ENCODE data around the gene JKAMP. TPM values are rescaled to one million over a fixed set of nuclear protein-coding genes. Genes with fewer than 3 reads are reported as not detected.
A peak's percentile ranks its signal among the peaks of the same experiment; 100 is the strongest.

JKAMP gene
- polyA plus RNA-seq, 1 donor (not counting 4 experiments of a cell fraction or from before 2014, with no cell fraction given), result 166 TPM

- Histone ChIP-seq H3K27me3 (ENCODE audit: control insufficient read depth, extremely low read depth, insufficient read depth, low read length) (no peaks in the 10 kb centered on the region), H3K27ac (ENCODE audit: control insufficient read depth, insufficient read depth, low read length) (no peak overlapping the region), H3K79me2 (ENCODE audit: control insufficient read depth, insufficient read depth, low read length) (no peaks in the 10 kb centered on the region), H3K4me3 (ENCODE audit: control insufficient read depth in 2 of 3, extremely low read depth in 1 of 3, insufficient read depth in 2 of 3, low read depth in 1 of 3, low read length in 3 of 3) (no peak overlapping the region), H3K4me2 (ENCODE audit: control insufficient read depth, extremely low read depth, insufficient read depth, low read depth, low read length) (no peak overlapping the region), H3K9me1 (ENCODE audit: control insufficient read depth, extremely low read depth, insufficient read depth, low read length) (no peaks in the 10 kb centered on the region), H3K9ac (ENCODE audit: control insufficient read depth, extremely low read depth, insufficient read depth, low read length) (no peak overlapping the region), H4K20me1 (ENCODE audit: control insufficient read depth, extremely low read depth, insufficient read depth, low read length) (no peaks in the 10 kb centered on the region), H3K4me1 (ENCODE audit: control insufficient read depth, extremely low read depth, insufficient read depth, low read length) (no peaks in the 10 kb centered on the region), H3K9me3 (ENCODE audit: control insufficient read depth, low read depth, low read length) (no peaks in the 10 kb centered on the region), H3K36me3 (ENCODE audit: control insufficient read depth in 2 of 2, extremely low read depth in 1 of 2, insufficient read depth in 2 of 2, low read length in 2 of 2) (peaks cover 0 to 4% of the 10 kb centered on the region in 2 experiments), H2AFZ (ENCODE audit: control insufficient read depth, low read length) (no peak overlapping the region)
- dilution Hi-C loops (cut with MboI; ENCODE audit: extremely low pct_ligation_motif_present, low sequenced_read_pairs), result no loop called here
- TF ChIP-seq CTCF (optimal IDR thresholded peaks at IDR 0.05 in 1 of 3, IDR thresholded peaks at IDR 0.05 in 1 of 3, conservative IDR thresholded peaks at IDR 0.05 in 1 of 3; ENCODE audit: extremely low read depth in 1 of 3, insufficient read depth in 2 of 3, low read length in 3 of 3) (no peak), EZH2 (IDR thresholded peaks at IDR 0.05; ENCODE audit: low read length) (no peak)
- no peak for DNase-seq (ENCODE audit: low read depth, low spot score)
- FAIRE-seq, result no peak
Measured at GRCh38 chr14:59451849-59452248, 32.5 kb upstream of the JKAMP start.

- Histone ChIP-seq H3K36me3 (ENCODE audit: control insufficient read depth in 2 of 2, extremely low read depth in 1 of 2, insufficient read depth in 2 of 2, low read length in 2 of 2) (peaks cover 5 to 8% of the 10 kb centered on the region in 2 experiments), H3K79me2 (ENCODE audit: control insufficient read depth, insufficient read depth, low read length) (no peaks in the 10 kb centered on the region), H3K4me1 (ENCODE audit: control insufficient read depth, extremely low read depth, insufficient read depth, low read length) (no peaks in the 10 kb centered on the region), H3K9me3 (ENCODE audit: control insufficient read depth, low read depth, low read length) (no peaks in the 10 kb centered on the region), H3K27me3 (ENCODE audit: control insufficient read depth, extremely low read depth, insufficient read depth, low read length) (no peaks in the 10 kb centered on the region), H3K4me2 (ENCODE audit: control insufficient read depth, extremely low read depth, insufficient read depth, low read depth, low read length) (no peak overlapping the region), H2AFZ (ENCODE audit: control insufficient read depth, low read length) (no peak overlapping the region), H3K27ac (ENCODE audit: control insufficient read depth, insufficient read depth, low read length) (no peak overlapping the region), H3K9ac (ENCODE audit: control insufficient read depth, extremely low read depth, insufficient read depth, low read length) (no peak overlapping the region), H3K4me3 (ENCODE audit: control insufficient read depth in 2 of 3, extremely low read depth in 1 of 3, insufficient read depth in 2 of 3, low read depth in 1 of 3, low read length in 3 of 3) (no peak overlapping the region), H4K20me1 (ENCODE audit: control insufficient read depth, extremely low read depth, insufficient read depth, low read length) (no peaks in the 10 kb centered on the region), H3K9me1 (ENCODE audit: control insufficient read depth, extremely low read depth, insufficient read depth, low read length) (no peaks in the 10 kb centered on the region)
- no peak for TF ChIP-seq EZH2 (IDR thresholded peaks at IDR 0.05; ENCODE audit: low read length)
- no peak for TF ChIP-seq CTCF (optimal IDR thresholded peaks at IDR 0.05 in 1 of 3, IDR thresholded peaks at IDR 0.05 in 1 of 3, conservative IDR thresholded peaks at IDR 0.05 in 1 of 3; ENCODE audit: extremely low read depth in 1 of 3, insufficient read depth in 2 of 3, low read length in 3 of 3)
- dilution Hi-C loops (cut with MboI; ENCODE audit: extremely low pct_ligation_motif_present, low sequenced_read_pairs), result no loop called here
- FAIRE-seq (peak; percentile 66), DNase-seq (ENCODE audit: low read depth, low spot score) (peak; percentile 21)
Measured at GRCh38 chr14:59454139-59454538, 30.2 kb upstream of the JKAMP start.
